Measurements from ENCODE around the gene OCEL1. TPM values are rescaled to one million over a fixed set of nuclear protein-coding genes. Genes with fewer than 3 reads are reported as not detected.
"Not testable (repeated sequence)": the region's sequence is repeated elsewhere in the genome, so short reads cannot be mapped to it uniquely, and the experiment has no call there.

The OCEL1 gene
- total and polyA plus RNA-seq, 8 donors = 9.7 to 38.0 (median 12.7) TPM

GRCh38 chr19:17266975-17267788 lies 41.2 kb downstream of the OCEL1 start, which contains the start of gene BABAM1:
Gene BABAM1 (plus strand): TSS chr19:17267443. CDS start chr19:17268807, 1,364 bp downstream.
- DNase-seq (peak; percentile 93 to 97 (median 96)), ATAC-seq (peak; percentile 98)
- peaks cover 0 to 37% of the 10 kb centered on the region in 2 donors for H3K36me3 ChIP-seq
- H3K4me1 ChIP-seq = peaks cover 6 to 15% of the 10 kb centered on the region in 2 donors
- intact Hi-C loops (cut with DNase I) = no loop called here
- peak within 1 kb of the TSS; percentile 82 to 83 for H3K4me3 ChIP-seq
- H3K9me3 ChIP-seq = no peaks in the 10 kb centered on the region
- H3K27me3 ChIP-seq = no peaks in the 10 kb centered on the region
- TF ChIP-seq CTCF (IDR thresholded peaks at IDR 0.05) = no peak
- peak within 1 kb of the TSS; percentile 65 to 77 for H3K27ac ChIP-seq

- no peaks in the 10 kb centered on the region for H3K9me3 ChIP-seq
- H3K36me3 ChIP-seq = peaks cover 0 to 53% of the 10 kb centered on the region in 2 donors
- ATAC-seq (no peak), DNase-seq (no peak)
- peaks cover 6 to 15% of the 10 kb centered on the region in 2 donors for H3K4me1 ChIP-seq
- TF ChIP-seq CTCF (IDR thresholded peaks at IDR 0.05) = no peak
- intact Hi-C loops (cut with DNase I) = no loop called here
- H3K27ac ChIP-seq = no peak overlapping the region
- H3K4me3 ChIP-seq = no peak overlapping the region
- no peaks in the 10 kb centered on the region for H3K27me3 ChIP-seq
These were observed 42.7 kb downstream of the OCEL1 start for GRCh38 chr19:17268754-17269153.

- DNase-seq, H3K4me3 ChIP-seq, H3K9me3 ChIP-seq, H3K27me3 ChIP-seq, ATAC-seq, H3K4me1 ChIP-seq, H3K27ac ChIP-seq: not testable (repeated sequence)
- intact Hi-C loops (cut with DNase I) = loop anchor here in 1 of 2 donors (10.0 kb wide), 1 partner anchor 210 kb away; no protein-coding TSS in a partner anchor
- H3K36me3 ChIP-seq = peaks cover 0 to 94% of the 10 kb centered on the region in 2 donors
These were observed 48.9 kb downstream of the OCEL1 start for GRCh38 chr19:17274892-17275291.

GRCh38 chr19:17275441-17276175 lies 49.6 kb downstream of the OCEL1 start:
- ATAC-seq = no peak
- H3K36me3 ChIP-seq = peaks cover 0 to 87% of the 10 kb centered on the region in 2 donors
- intact Hi-C loops (cut with DNase I) = loop anchor here in 1 of 2 donors (10.0 kb wide), 1 partner anchor 211 kb away; no protein-coding TSS in a partner anchor

More at GRCh38 chr19:17275441-17276175, 49.6 kb downstream of the OCEL1 start:
- H3K27ac ChIP-seq = no peak overlapping the region
- no peaks in the 10 kb centered on the region for H3K4me1 ChIP-seq
- no peak for TF ChIP-seq CTCF (IDR thresholded peaks at IDR 0.05)
- no peak overlapping the region for H3K4me3 ChIP-seq
- no peaks in the 10 kb centered on the region for H3K9me3 ChIP-seq
- DNase-seq = no peak
- H3K27me3 ChIP-seq = peaks cover 0 to 1% of the 10 kb centered on the region in 2 donors

Other genes starting within 250 kb of the OCEL1 start
- 10 to 100 TPM; 13.1 to 17.3 TPM for gene CPAMD8, start 199.4 kb upstream of the OCEL1 start, total RNA-seq
- gene CPAMD8, start 199.4 kb upstream of the OCEL1 start, polyA plus RNA-seq (ENCODE audit: insufficient read length in 6 of 6) = 10 to 100 TPM; 60.4 to 79.9 (median 66.5) TPM
- 10 to 100 TPM in 1 of 2 donors, 1 to 10 TPM in 1; 8.4 to 11.6 TPM for gene HAUS8, start 150.8 kb upstream of the OCEL1 start, total RNA-seq
- gene HAUS8, start 150.8 kb upstream of the OCEL1 start, polyA plus RNA-seq (ENCODE audit: insufficient read length in 6 of 6) = 10 to 100 TPM; 11.1 to 15.2 (median 13.8) TPM
- 100 to 1,000 TPM in 1 of 2 donors, 10 to 100 TPM in 1; 89.5 to 149 TPM for gene MYO9B, start 150.4 kb upstream of the OCEL1 start, total RNA-seq
- 10 to 100 TPM; 56.5 to 72.6 (median 60.1) TPM for gene MYO9B, start 150.4 kb upstream of the OCEL1 start, polyA plus RNA-seq (ENCODE audit: insufficient read length in 6 of 6)
- gene USE1, start 10.9 kb upstream of the OCEL1 start, total RNA-seq = 10 to 100 TPM; 23.1 to 25.6 TPM
- 10 to 100 TPM; 28.5 to 40.9 (median 33.5) TPM for gene USE1, start 10.9 kb upstream of the OCEL1 start, polyA plus RNA-seq (ENCODE audit: insufficient read length in 6 of 6)
- gene NR2F6, start 19.7 kb downstream of the OCEL1 start, total RNA-seq = 10 to 100 TPM; 48.7 to 56.5 TPM
- 10 to 100 TPM; 18.6 to 34.9 (median 29.6) TPM for gene NR2F6, start 19.7 kb downstream of the OCEL1 start, polyA plus RNA-seq (ENCODE audit: insufficient read length in 6 of 6)
- gene USHBP1, start 38.5 kb downstream of the OCEL1 start, total RNA-seq = 1 to 10 TPM; 4.8 to 9.2 TPM
- 10 to 100 TPM in 5 of 6 donors, 1 to 10 TPM in 1; 9.2 to 13.3 (median 11.9) TPM for gene USHBP1, start 38.5 kb downstream of the OCEL1 start, polyA plus RNA-seq (ENCODE audit: insufficient read length in 6 of 6)
- gene BABAM1, start 41.2 kb downstream of the OCEL1 start, total RNA-seq = 10 to 100 TPM; 73.1 to 75.5 TPM
- 100 to 1,000 TPM in 4 of 6 donors, 10 to 100 TPM in 2; 99.3 to 108 (median 102) TPM for gene BABAM1, start 41.2 kb downstream of the OCEL1 start, polyA plus RNA-seq (ENCODE audit: insufficient read length in 6 of 6)
- gene ANKLE1, start 55.7 kb downstream of the OCEL1 start, total RNA-seq = under 1 TPM; 0.45 to 0.55 TPM
- gene ANKLE1, start 55.7 kb downstream of the OCEL1 start, polyA plus RNA-seq (ENCODE audit: insufficient read length in 6 of 6) = 1 to 10 TPM; 1.2 to 2.4 (median 1.8) TPM
- 10 to 100 TPM; 16.9 to 17.1 TPM for gene ABHD8, start 77.2 kb downstream of the OCEL1 start, total RNA-seq
- 10 to 100 TPM in 4 of 6 donors, 1 to 10 TPM in 2; 6.8 to 11.7 (median 10.2) TPM for gene ABHD8, start 77.2 kb downstream of the OCEL1 start, polyA plus RNA-seq (ENCODE audit: insufficient read length in 6 of 6)
- gene MRPL34, start 79.6 kb downstream of the OCEL1 start, total RNA-seq = 10 to 100 TPM; 72.9 to 91.9 TPM
- 10 to 100 TPM; 32.2 to 41.9 (median 37.8) TPM for gene MRPL34, start 79.6 kb downstream of the OCEL1 start, polyA plus RNA-seq (ENCODE audit: insufficient read length in 6 of 6)
- gene DDA1, start 83.3 kb downstream of the OCEL1 start, total RNA-seq = 10 to 100 TPM; 30.5 to 44.1 TPM
- gene DDA1, start 83.3 kb downstream of the OCEL1 start, polyA plus RNA-seq (ENCODE audit: insufficient read length in 6 of 6) = 10 to 100 TPM; 24.7 to 37.4 (median 33.0) TPM
- gene ANO8, start 108.6 kb downstream of the OCEL1 start, total RNA-seq = 10 to 100 TPM; 18.0 to 21.0 TPM
- gene ANO8, start 108.6 kb downstream of the OCEL1 start, polyA plus RNA-seq (ENCODE audit: insufficient read length in 6 of 6) = 10 to 100 TPM in 4 of 6 donors, 1 to 10 TPM in 2; 9.8 to 14.0 (median 12.0) TPM
- gene GTPBP3, start 111.3 kb downstream of the OCEL1 start, total RNA-seq = 10 to 100 TPM; 16.9 to 23.5 TPM
- 10 to 100 TPM; 18.1 to 29.0 (median 22.4) TPM for gene GTPBP3, start 111.3 kb downstream of the OCEL1 start, polyA plus RNA-seq (ENCODE audit: insufficient read length in 6 of 6)
- gene PLVAP, start 151.1 kb downstream of the OCEL1 start, total RNA-seq = 10 to 100 TPM; 21.9 to 59.5 TPM
- gene PLVAP, start 151.1 kb downstream of the OCEL1 start, polyA plus RNA-seq (ENCODE audit: insufficient read length in 6 of 6) = 10 to 100 TPM; 14.0 to 23.2 (median 18.0) TPM
- 1 to 10 TPM in 1 of 2 donors, under 1 TPM in 1; 0.61 to 1.4 TPM for gene CCDC194, start 168.0 kb downstream of the OCEL1 start, total RNA-seq
- under 1 TPM in 3 of 6 donors, not detected in 3; 0.17 to 0.27 (median 0.20) TPM for gene CCDC194, start 168.0 kb downstream of the OCEL1 start, polyA plus RNA-seq (ENCODE audit: insufficient read length in 6 of 6)
- 100 to 1,000 TPM in 1 of 2 donors, 10 to 100 TPM in 1; 90.2 to 104 TPM for gene BST2, start 179.4 kb downstream of the OCEL1 start, total RNA-seq
- gene BST2, start 179.4 kb downstream of the OCEL1 start, polyA plus RNA-seq (ENCODE audit: insufficient read length in 6 of 6) = 10 to 100 TPM; 12.5 to 22.4 (median 18.1) TPM
- 10 to 100 TPM; 41.7 to 47.7 TPM for gene MVB12A, start 193.8 kb downstream of the OCEL1 start, total RNA-seq
- gene MVB12A, start 193.8 kb downstream of the OCEL1 start, polyA plus RNA-seq (ENCODE audit: insufficient read length in 6 of 6) = 10 to 100 TPM; 44.3 to 59.5 (median 47.1) TPM
- not detected for gene TMEM221, start 222.4 kb downstream of the OCEL1 start, total RNA-seq
- 1 to 10 TPM; 1.6 to 2.6 (median 2.0) TPM for gene TMEM221, start 222.4 kb downstream of the OCEL1 start, polyA plus RNA-seq (ENCODE audit: insufficient read length in 6 of 6)
- gene NXNL1, start 234.7 kb downstream of the OCEL1 start, total RNA-seq = not detected
- under 1 TPM in 1 of 6 donors, not detected in 5; 0.28 TPM for gene NXNL1, start 234.7 kb downstream of the OCEL1 start, polyA plus RNA-seq (ENCODE audit: insufficient read length in 6 of 6)
- 10 to 100 TPM; 16.9 to 21.9 TPM for gene SLC27A1, start 244.3 kb downstream of the OCEL1 start, total RNA-seq
- 10 to 100 TPM; 21.0 to 28.1 (median 26.4) TPM for gene SLC27A1, start 244.3 kb downstream of the OCEL1 start, polyA plus RNA-seq (ENCODE audit: insufficient read length in 6 of 6)

All from left lung (tissue), 10 donors.